A549 (cell line): ENCODE data around the gene SSH2.

ENCODE experiments used
- BCL3 ChIP-seq: fragments of >200 bp; sonication (Bioruptor Twin); formaldehyde crosslinking; IDR thresholded peaks from 3 replicates; pipeline ENCODE4 v1.6.1; 2016
- CBX8 ChIP-seq: fragments of 200-600 bp; sonication (generic); IDR thresholded peaks from 2 replicates; pipeline ENCODE4 v1.6.1; 2016
- CEBPB ChIP-seq, 2 experiments: fragments of >200 bp in 1 of 2; sonication (Bioruptor Twin) in 1 of 2; formaldehyde crosslinking in 1 of 2; IDR thresholded peaks; 2 replicates each; pipeline ENCODE4 v1.6.1; 2012 to 2016
- CTCF ChIP-seq: fragments of >200 bp; sonication (Bioruptor Twin); formaldehyde crosslinking; IDR thresholded peaks from 3 replicates; pipeline ENCODE4 v1.5.1; 2016
- HOXB13 ChIP-seq: fragments of 250-450 bp; sonication (Bioruptor Pico); IDR thresholded peaks from 2 replicates; pipeline ENCODE4 v1.5.0; 2020; ENCODE audit warnings: low read depth, mild to moderate bottlenecking, moderate library complexity
- POLR2A ChIP-seq: IDR thresholded peaks from 2 replicates; pipeline ENCODE4 v1.6.1; 2012; ENCODE audit warnings: mild to moderate bottlenecking, low read length

- TF ChIP-seq CTCF (no peak), CEBPB (IDR thresholded peaks at IDR 0.05) (no peak), HOXB13 (CRISPR knock-in tag) (no peak), BCL3 (no peak), CBX8 (no peak), POLR2A (no peak)
Measured at GRCh38 chr17:29698019-29698777, 231.8 kb downstream of the SSH2 start.
